Heart right ventricle (tissue), 16 donors: Measurements from ENCODE around the gene CUBN. TPM values are rescaled to one million over a fixed set of nuclear protein-coding genes. Genes with fewer than 3 reads are reported as not detected.

ENCODE experiments used
- ATAC-seq, 8 donors: fragments of 200-7000 bp; cut with Tn5 transposase; one replicate each; pipeline ENCODE4 v1.9.1; 2020; ENCODE audit warnings: mild to moderate bottlenecking in 8 of 8, moderate library complexity in 8 of 8, moderate number of reproducible peaks in 1 of 8
- DNase-seq, 2 donors: peaks; one replicate each; pipeline ENCODE4 v3.0.0-alpha.2; 2020
- H3K27ac ChIP-seq, 10 donors: fragments of 200-600 bp; sonication (generic) in 2 of 10; one replicate each; pipeline versions ENCODE4 v1.5.0 to v1.8.0; 2020 to 2022; ENCODE audit warnings: mild to moderate bottlenecking in 3 of 10
- H3K27me3 ChIP-seq, 7 donors: fragments of 200-600 bp; one replicate each; pipeline ENCODE4 v1.8.0; 2021 to 2022; ENCODE audit warnings: mild to moderate bottlenecking in 2 of 7
- H3K36me3 ChIP-seq, 9 donors: fragments of 200-600 bp; sonication (generic) in 1 of 9; one replicate each; pipeline versions ENCODE4 v1.5.0 to v1.8.0; 2020 to 2022; ENCODE audit warnings: mild to moderate bottlenecking in 2 of 9
- H3K4me1 ChIP-seq, 9 donors: fragments of 200-600 bp; sonication (generic) in 1 of 9; one replicate each; pipeline versions ENCODE4 v1.5.0 to v1.8.0; 2020 to 2022; ENCODE audit warnings: mild to moderate bottlenecking in 4 of 9
- H3K4me3 ChIP-seq, 10 donors: fragments of 200-600 bp; sonication (generic) in 2 of 10; one replicate each; pipeline versions ENCODE4 v1.5.0 to v1.8.0; 2020 to 2022; ENCODE audit warnings: mild to moderate bottlenecking in 7 of 10, moderate library complexity in 2 of 10
- H3K9me3 ChIP-seq, 11 donors: fragments of 200-600 bp in 10 of 11; sonication (generic) in 2 of 11; one replicate each; pipeline versions ENCODE4 v1.5.0 to v1.8.0; 2013 to 2022; ENCODE audit warnings: mild to moderate bottlenecking in 2 of 11, control low read depth in 1 of 11, moderate library complexity in 1 of 11
- CTCF ChIP-seq, 9 donors: fragments of 200-600 bp; sonication (generic) in 2 of 9; IDR thresholded peaks; one replicate each; pipeline versions ENCODE4 v1.5.0 to v1.8.0; 2021 to 2022; ENCODE audit warnings: antibody characterized with exemption in 9 of 9, mild to moderate bottlenecking in 5 of 9, moderate library complexity in 1 of 9
- WGBS, 2 donors: extraction: QIAGEN DNeasy Blood & Tissue Kit; methylation state at CpG; one replicate each; pipeline ENCODE4 v1.1.7; 2013; ENCODE audit warnings: inconsistent platforms in 1 of 2; 5-methylcytosine and 5-hydroxymethylcytosine counted together
- intact Hi-C, 10 donors: fragments of 100-400 bp; cut with DNase I; formaldehyde crosslinking; loops; one replicate each; pipeline versions ENCODE4 v1.11.1 to v1.14.2; 2022
- polyA plus RNA-seq, 2 donors: library from polyadenylated mRNA; stranded (reverse); fragments of 200-250 nt; gene quantifications; one replicate each; pipeline ENCODE4 v1.2.3, GENCODE V29; 2013
- total RNA-seq, 10 donors: library from RNA; stranded (reverse); fragmentation: NEBNext Ultra II Directional in 3 of 10; extraction: Animal tissue kit (Norgen Biotek cat#: 25700) in 3 of 10; gene quantifications; one replicate each; pipeline versions ENCODE4 v1.2.1 to v1.2.4, GENCODE V29; 2021 to 2023
- donor health status: Arrhythmogenic right ventricular cardiomyopathy.
- donor health status: ischemic (EF 13 %, LVEDD 7.1; RV severe dilation, severe dysfunction).
- donor health status: healthy with polysubstance abuse.
- donor health status: DM: no; HTN: yes; CAD: no.
- donor health status: DM: no; HTN: no; CAD: no.
- donor health status: ischemic (EF 25% LVEDD 6.9; RV normal size, moderate dysfunction).
- donor health status: ischemic (EF 25% LVEDD 5.7; RV mildly dilated, moderate dysfunction).
- donor health status: healthy.
- donor health status: DM: yes; HTN: yes; CAD: no.
- donor health status: Ischemic cardiomyopathy.
- donor health status: ischemic (EF 35%, LVEDD 5.7; RV mildly dilated, moderate dysfunction).
- donor health status: nonischemic (EF 11% LVEDD 7.7; RV severe dilation, severe dysfunction).
- donor health status: DM: yes; HTN: yes; CAD: no.
- donor health status: PGD.
- donor health status: ischemic (EF 29% LVEDD 5.4; RV normal size, mild dysfunction).
- donor health status: nonischemic (EF 23%, LVEDD 6.1; RV moderate dilation, normal function).

CUBN gene
- total and polyA plus RNA-seq, 12 donors = 0.13 to 1.2 (median 0.42) TPM

GRCh38 chr10:17086865-17087367 lies 42.7 kb downstream of the CUBN start:
- no peak for TF ChIP-seq CTCF (IDR thresholded peaks at IDR 0.05)
- ATAC-seq (no peak), DNase-seq (no peak)
- 97% methylated on average over 3 of the region's 3 CpGs for WGBS, 2 donors
- Histone ChIP-seq H3K36me3 (no peaks in the 10 kb centered on the region), H3K4me3 (no peak overlapping the region), H3K27ac (no peak overlapping the region), H3K4me1 (peaks cover 0 to 14% (median 0%) of the 10 kb centered on the region in 9 donors), H3K27me3 (no peaks in the 10 kb centered on the region), H3K9me3 (no peaks in the 10 kb centered on the region)
- intact Hi-C loops = no loop called here

GRCh38 chr10:17085011-17085725 lies 44.4 kb downstream of the CUBN start:
- H3K4me3 ChIP-seq = no peak overlapping the region
- ATAC-seq = peak in 7 of 8 donors; percentile 37 to 83 (median 67)
- peak; percentile 13 to 26 for DNase-seq

DNA sequence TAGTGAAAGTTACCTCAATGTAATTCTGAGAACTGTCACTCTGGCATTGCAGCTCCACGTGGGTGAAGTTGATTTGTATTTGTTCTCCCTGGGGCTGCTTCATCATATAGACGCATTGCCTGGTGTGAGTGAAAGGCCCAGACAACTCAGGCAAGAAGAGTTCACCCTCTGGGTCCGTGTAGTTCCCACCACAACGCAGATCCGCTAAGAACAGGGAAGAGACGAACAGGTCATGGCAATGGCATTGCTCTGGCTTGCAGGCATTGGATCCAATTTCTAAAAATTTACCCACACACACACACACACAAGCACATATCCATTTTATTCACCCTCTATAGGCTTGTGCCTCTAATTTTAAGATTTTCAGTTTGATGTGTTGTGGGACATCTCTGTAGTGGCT lies 45.4 kb downstream of the CUBN start:
- TF ChIP-seq CTCF (IDR thresholded peaks at IDR 0.05) = no peak
- DNase-seq (no peak), ATAC-seq (no peak)
- WGBS, 2 donors = 90 to 91% methylated on average over 6 of the region's 6 CpGs
- Histone ChIP-seq H3K27me3 (no peaks in the 10 kb centered on the region), H3K27ac (no peak overlapping the region), H3K9me3 (no peaks in the 10 kb centered on the region), H3K4me3 (no peak overlapping the region), H3K36me3 (no peaks in the 10 kb centered on the region), H3K4me1 (peaks cover 0 to 14% (median 0%) of the 10 kb centered on the region in 9 donors)
- intact Hi-C loops = no loop called here

More at GRCh38 chr10:17085011-17085725, 44.4 kb downstream of the CUBN start:
- 50 to 69% methylated on average over 4 of the region's 4 CpGs for WGBS, 2 donors
- Histone ChIP-seq H3K27me3 (no peaks in the 10 kb centered on the region), H3K9me3 (no peaks in the 10 kb centered on the region), H3K4me1 (peaks cover 0 to 14% (median 0%) of the 10 kb centered on the region in 9 donors), H3K27ac (peak overlapping the region in 2 of 10 donors; percentile 12 to 37), H3K36me3 (no peaks in the 10 kb centered on the region)
- intact Hi-C loops = no loop called here
- TF ChIP-seq CTCF (IDR thresholded peaks at IDR 0.05) = no peak

DNA sequence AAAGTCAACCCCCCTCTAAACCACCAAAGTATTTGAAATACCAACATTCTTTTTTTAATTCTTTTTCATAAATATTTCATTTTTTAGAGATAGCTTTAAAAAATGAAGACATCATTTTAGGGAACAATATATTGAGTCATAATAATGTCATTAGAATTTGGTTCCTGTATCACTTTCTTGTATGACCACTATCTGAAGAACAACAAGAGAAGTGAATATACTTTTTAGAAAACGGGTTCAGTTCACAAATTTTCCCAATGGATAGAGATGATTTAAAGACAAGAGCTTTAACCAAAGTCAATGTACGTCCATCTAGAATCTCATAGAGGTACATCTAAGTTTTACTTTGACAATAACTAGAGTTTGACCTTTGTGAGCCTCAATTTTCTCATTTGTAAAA lies 48.2 kb downstream of the CUBN start:
- TF ChIP-seq CTCF (IDR thresholded peaks at IDR 0.05) = no peak
- no peak overlapping the region for H3K27ac ChIP-seq
- no peaks in the 10 kb centered on the region for H3K9me3 ChIP-seq
- H3K36me3 ChIP-seq = no peaks in the 10 kb centered on the region
- no peak overlapping the region for H3K4me3 ChIP-seq
- intact Hi-C loops = no loop called here
- no peaks in the 10 kb centered on the region for H3K27me3 ChIP-seq
- no peak for DNase-seq
- peaks cover 0 to 21% (median 1%) of the 10 kb centered on the region in 9 donors for H3K4me1 ChIP-seq
- 95 to 98% methylated on average over 2 of the region's 2 CpGs for WGBS, 2 donors
- no peak for ATAC-seq
